PC-9 (cell line): Measurements from ENCODE around the gene ENPP7. TPM values are rescaled to one million over a fixed set of nuclear protein-coding genes. Genes with fewer than 3 reads are reported as not detected.

Experiments used
- BruUV-seq: library from RNA; stranded (reverse); fragments of 400-500 nt; replicated peaks from 2 replicates; lab custom pipeline; 2021; lab: Mats Ljungman, UMichigan
- CTCF ChIA-PET: fragments of 300-600 bp; sonication (Branson Sonifier 250); formaldehyde crosslinking; loops from one replicate; lab custom pipeline; 2022; ENCODE audit warnings: antibody characterized with exemption; lab: Charles Lee
- POLR2A ChIA-PET: fragments of 300-600 bp; sonication (Branson Sonifier 250); formaldehyde crosslinking; loops from one replicate; lab custom pipeline; 2022; ENCODE audit warnings: antibody characterized with exemption; ENCODE audit not compliant: unreplicated experiment; lab: Charles Lee
- DNase-seq, 2 experiments: peaks; one replicate each; pipeline versions ENCODE4 v3.0.0 to v3.0.0-alpha.2; 2015 to 2022; ENCODE audit warnings: mixed read lengths in 1 of 2
- H2AFZ ChIP-seq: fragments of 200-600 bp; sonication (generic); 2 replicates; pipeline ENCODE4 v1.8.1; 2017; ENCODE audit warnings: antibody characterized with exemption
- H3F3A ChIP-seq: fragments of 200-600 bp; sonication (generic); 2 replicates; pipeline ENCODE4 v1.8.1; 2017; ENCODE audit warnings: antibody characterized with exemption, mild to moderate bottlenecking, low read depth; ENCODE audit not compliant: insufficient read depth
- H3K27ac ChIP-seq: fragments of 200-600 bp; sonication (generic); 2 replicates; pipeline ENCODE4 v1.6.1; 2016; ENCODE audit warnings: mixed run types
- H3K27me3 ChIP-seq: fragments of 200-600 bp; sonication (generic); 2 replicates; pipeline ENCODE4 v1.6.1; 2016; ENCODE audit warnings: low read depth, mixed run types; ENCODE audit not compliant: insufficient read depth
- H3K36me3 ChIP-seq: fragments of 200-600 bp; sonication (generic); 2 replicates; pipeline ENCODE4 v1.6.1; 2016; ENCODE audit warnings: low read depth, mixed run types
- H3K4me1 ChIP-seq: fragments of 200-600 bp; sonication (generic); replicated peaks from 2 replicates; pipeline ENCODE4 v1.6.1; 2016; ENCODE audit warnings: mixed run types; ENCODE audit not compliant: insufficient read depth
- H3K4me2 ChIP-seq: fragments of 200-600 bp; sonication (generic); 2 replicates; pipeline ENCODE4 v1.6.1; 2017; ENCODE audit warnings: mixed run types
- H3K4me3 ChIP-seq: fragments of 200-600 bp; sonication (generic); 2 replicates; pipeline ENCODE4 v1.6.1; 2016; ENCODE audit warnings: mixed run types
- H3K79me2 ChIP-seq: fragments of 200-600 bp; sonication (generic); 2 replicates; pipeline ENCODE4 v1.6.1; 2017; ENCODE audit warnings: low read depth, mixed run types
- H3K9me2 ChIP-seq: fragments of 200-600 bp; sonication (generic); 2 replicates; pipeline ENCODE4 v1.8.1; 2017; ENCODE audit warnings: mild to moderate bottlenecking; ENCODE audit not compliant: insufficient read depth
- H3K9me3 ChIP-seq: fragments of 200-600 bp; sonication (generic); 2 replicates; pipeline ENCODE4 v1.8.1; 2016; ENCODE audit warnings: low read depth; ENCODE audit not compliant: insufficient read depth
- H4K20me1 ChIP-seq: fragments of 200-600 bp; sonication (generic); 2 replicates; pipeline ENCODE4 v1.8.1; 2017; ENCODE audit not compliant: insufficient read depth
- EZH2 ChIP-seq: fragments of 200-600 bp; sonication (generic); IDR thresholded peaks from 2 replicates; pipeline ENCODE4 v1.8.0; 2017; ENCODE audit warnings: antibody characterized with exemption, low read depth
- intact Hi-C: fragments of 100-400 bp; cut with micrococcal nuclease; formaldehyde crosslinking; loops from one replicate; pipeline ENCODE4 v1.10.0; 2022; ENCODE audit not compliant: unreplicated experiment
- total RNA-seq: library from RNA; stranded (reverse); gene quantifications from 2 replicates; pipeline ENCODE4 v1.2.3, GENCODE V29; 2021
- TF ChIP-seq, protein P1 (sequence below): fragments of 200-600 bp; sonication (generic); conservative IDR thresholded peaks from 2 replicates; pipeline ENCODE4 v1.6.1; 2017; ENCODE audit warnings: mixed run types, antibody characterized with exemption, mild to moderate bottlenecking, moderate library complexity

ENPP7 gene
- total RNA-seq, 1 experiment from 2014 or later, result not detected

DNA sequence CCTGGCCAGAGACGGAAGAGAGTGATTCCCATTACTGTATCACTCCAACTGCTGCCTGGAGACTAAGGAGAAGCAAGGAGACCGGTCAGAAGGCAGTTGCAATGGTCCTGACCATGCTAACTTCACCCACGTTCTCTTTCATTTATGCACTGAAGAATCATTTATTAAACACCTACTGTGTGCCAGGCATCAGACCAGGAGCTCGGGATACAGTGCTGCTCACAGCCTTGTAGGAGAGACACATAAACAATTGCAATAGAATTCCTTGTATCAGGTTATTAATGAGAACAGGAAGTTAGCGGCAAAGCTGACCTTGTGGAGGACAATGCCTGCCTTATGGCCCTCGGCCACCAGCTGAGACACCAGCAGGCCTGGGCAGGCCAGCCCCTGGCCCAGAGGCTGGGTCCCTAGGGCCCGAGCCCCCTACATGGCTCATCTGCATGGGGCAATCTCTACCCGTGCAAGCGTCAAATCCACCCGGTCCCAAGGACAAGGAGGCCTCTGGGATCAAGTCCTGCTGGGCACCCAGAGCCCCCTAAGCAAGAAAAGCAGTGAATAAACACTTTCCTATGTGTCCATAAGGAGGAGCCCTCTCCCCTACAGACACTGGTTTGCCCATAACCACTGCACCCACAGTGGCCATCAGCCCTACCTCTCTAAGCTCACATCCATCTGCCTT is 8.6 kb upstream of the ENPP7 start:
- Histone ChIP-seq H3K27ac (no peak overlapping the region), H3K4me1 (no peaks in the 10 kb centered on the region), H3K4me3 (no peak overlapping the region), H3F3A (no peaks in the 10 kb centered on the region), H3K4me2 (no peak overlapping the region), H4K20me1 (no peaks in the 10 kb centered on the region), H2AFZ (no peak overlapping the region), H3K9me2 (no peaks in the 10 kb centered on the region), H3K9me3 (no peaks in the 10 kb centered on the region), H3K79me2 (no peaks in the 10 kb centered on the region), H3K36me3 (no peaks in the 10 kb centered on the region), H3K27me3 (no peaks in the 10 kb centered on the region)
- ChIA-PET CTCF (interaction anchor here (0.5 to 1.8 kb wide), 3 partner anchors 20 to 86 kb away, joined by 3 read pairs; no protein-coding TSS in a partner anchor), POLR2A (no interaction called here)
- BruUV-seq, result no TSS peak
- DNase-seq, result no peak
- intact Hi-C loops, result loop anchor here (1.0 kb wide), 1 partner anchor 194 kb away; no protein-coding TSS in a partner anchor
- TF ChIP-seq EZH2, result no peak
- TF ChIP-seq, protein P1, sequence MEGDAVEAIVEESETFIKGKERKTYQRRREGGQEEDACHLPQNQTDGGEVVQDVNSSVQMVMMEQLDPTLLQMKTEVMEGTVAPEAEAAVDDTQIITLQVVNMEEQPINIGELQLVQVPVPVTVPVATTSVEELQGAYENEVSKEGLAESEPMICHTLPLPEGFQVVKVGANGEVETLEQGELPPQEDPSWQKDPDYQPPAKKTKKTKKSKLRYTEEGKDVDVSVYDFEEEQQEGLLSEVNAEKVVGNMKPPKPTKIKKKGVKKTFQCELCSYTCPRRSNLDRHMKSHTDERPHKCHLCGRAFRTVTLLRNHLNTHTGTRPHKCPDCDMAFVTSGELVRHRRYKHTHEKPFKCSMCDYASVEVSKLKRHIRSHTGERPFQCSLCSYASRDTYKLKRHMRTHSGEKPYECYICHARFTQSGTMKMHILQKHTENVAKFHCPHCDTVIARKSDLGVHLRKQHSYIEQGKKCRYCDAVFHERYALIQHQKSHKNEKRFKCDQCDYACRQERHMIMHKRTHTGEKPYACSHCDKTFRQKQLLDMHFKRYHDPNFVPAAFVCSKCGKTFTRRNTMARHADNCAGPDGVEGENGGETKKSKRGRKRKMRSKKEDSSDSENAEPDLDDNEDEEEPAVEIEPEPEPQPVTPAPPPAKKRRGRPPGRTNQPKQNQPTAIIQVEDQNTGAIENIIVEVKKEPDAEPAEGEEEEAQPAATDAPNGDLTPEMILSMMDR, result peak; percentile 53

DNA sequence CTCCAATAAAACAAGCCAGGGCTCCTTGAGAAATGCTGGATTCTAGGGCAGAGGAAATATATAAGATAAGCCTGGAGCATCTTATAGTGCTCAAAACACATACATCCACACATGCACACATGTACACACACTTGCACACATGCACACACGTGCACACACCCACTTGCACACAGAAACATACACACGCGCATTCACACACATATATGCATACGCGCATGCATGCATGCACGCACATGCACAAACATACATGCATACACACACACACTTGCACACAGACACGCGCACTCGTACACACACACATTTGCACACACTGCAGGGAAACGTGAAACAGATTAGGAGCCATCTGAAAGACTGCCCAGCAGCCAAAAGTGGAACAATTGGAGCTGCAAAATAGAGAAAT is 8.0 kb upstream of the ENPP7 start:
- no peak overlapping the region for H3K27ac ChIP-seq
- TF ChIP-seq, protein P1, result no peak
- TF ChIP-seq EZH2, result no peak
- H3K79me2 ChIP-seq, result no peaks in the 10 kb centered on the region
- no peak overlapping the region for H3K4me3 ChIP-seq
- H3K9me2 ChIP-seq, result no peaks in the 10 kb centered on the region
- H3F3A ChIP-seq, result no peaks in the 10 kb centered on the region
- intact Hi-C loops, result loop anchor here (1.0 kb wide), 1 partner anchor 194 kb away; no protein-coding TSS in a partner anchor
- H3K4me2 ChIP-seq, result no peak overlapping the region
- no peaks in the 10 kb centered on the region for H3K4me1 ChIP-seq
- BruUV-seq, result no TSS peak
- POLR2A ChIA-PET, result no interaction called here
- no peaks in the 10 kb centered on the region for H3K36me3 ChIP-seq
- no peak overlapping the region for H2AFZ ChIP-seq
- H4K20me1 ChIP-seq, result no peaks in the 10 kb centered on the region
- DNase-seq, result no peak
- CTCF ChIA-PET, result interaction anchor here (0.5 to 1.8 kb wide), 3 partner anchors 19 to 85 kb away, joined by 3 read pairs; no protein-coding TSS in a partner anchor
- no peaks in the 10 kb centered on the region for H3K27me3 ChIP-seq
- H3K9me3 ChIP-seq, result no peaks in the 10 kb centered on the region

DNA sequence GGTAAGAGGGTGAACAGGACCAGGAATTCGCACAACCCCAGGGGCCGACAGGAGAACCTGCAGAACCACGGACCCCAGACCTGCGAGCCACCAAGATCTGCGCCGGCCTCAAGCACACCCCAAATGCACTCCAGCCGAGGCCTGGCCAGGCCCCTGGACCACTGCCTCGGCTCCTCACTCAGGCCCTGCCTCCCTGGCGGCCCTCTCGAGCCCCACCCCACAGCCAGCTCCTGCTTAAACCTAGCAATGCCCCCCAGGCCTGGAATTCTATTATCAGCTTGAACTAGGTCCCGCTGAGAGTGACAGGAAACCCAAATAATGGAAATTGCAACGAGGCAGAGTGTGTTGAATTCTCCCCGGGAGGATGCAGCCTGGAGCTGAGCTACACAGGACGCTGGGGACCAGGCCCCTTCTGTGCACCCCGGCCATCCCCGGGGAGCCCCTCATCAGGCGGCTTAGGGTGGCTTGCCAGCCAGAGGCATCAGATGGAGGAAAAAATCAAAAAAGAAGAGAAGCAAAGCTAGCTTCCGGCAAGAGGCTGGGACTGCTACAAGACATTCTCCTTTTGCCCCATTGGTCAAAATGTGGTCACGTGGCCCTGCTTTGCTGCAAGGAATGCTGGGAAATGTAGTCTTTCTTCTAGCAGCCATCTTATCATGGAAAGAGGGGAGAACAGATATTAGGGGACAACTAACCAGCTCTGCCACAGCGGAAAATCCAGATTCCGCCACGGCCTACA is 2.4 kb upstream of the ENPP7 start:
- Histone ChIP-seq H3K27ac (no peak overlapping the region), H3K4me1 (no peaks in the 10 kb centered on the region), H3K36me3 (no peaks in the 10 kb centered on the region), H3K4me2 (peak overlapping the region; percentile 43), H3K27me3 (no peaks in the 10 kb centered on the region), H3K4me3 (no peak overlapping the region), H2AFZ (no peak overlapping the region), H3K79me2 (no peaks in the 10 kb centered on the region), H3K9me3 (no peaks in the 10 kb centered on the region), H3F3A (no peaks in the 10 kb centered on the region), H3K9me2 (no peaks in the 10 kb centered on the region), H4K20me1 (no peaks in the 10 kb centered on the region)
- BruUV-seq, result no TSS peak
- CTCF ChIA-PET, result no interaction called here
- intact Hi-C loops, result no loop called here
- POLR2A ChIA-PET, result no interaction called here
- no peak for TF ChIP-seq EZH2
- TF ChIP-seq, protein P1, result no peak
- DNase-seq, result peak; percentile 60 to 70
